NCI-H526 (cell line): Measurements from ENCODE around the gene LIFR.
"Not testable (repeated sequence)": the region's sequence is repeated elsewhere in the genome, so short reads cannot be mapped to it uniquely, and the experiment has no call there.

ENCODE experiments used
- DNase-seq, 2 experiments: peaks; one replicate each; lab custom pipeline; 2025; lab: John Stamatoyannopoulos, UW

Gene LIFR

DNA sequence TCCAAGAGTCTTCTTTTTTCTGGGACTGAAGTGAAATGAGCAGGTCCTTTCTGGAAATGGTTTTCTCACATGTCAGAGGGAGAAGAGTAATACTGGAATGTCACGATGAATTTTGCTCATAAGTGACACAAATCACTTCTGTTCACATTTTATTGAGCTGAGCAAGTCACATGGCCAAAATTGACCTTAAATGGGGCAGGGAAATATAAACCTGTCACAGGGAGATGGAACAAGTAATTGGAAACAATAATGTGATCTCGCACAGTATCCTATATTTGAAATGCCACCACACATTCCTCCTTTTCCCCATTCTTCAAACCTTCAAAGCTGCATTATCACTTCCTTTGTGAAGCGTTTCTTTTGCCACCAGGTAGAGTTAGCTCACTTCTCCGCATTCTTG lies 25.2 kb upstream of the LIFR start:
- no peak for DNase-seq

DNA sequence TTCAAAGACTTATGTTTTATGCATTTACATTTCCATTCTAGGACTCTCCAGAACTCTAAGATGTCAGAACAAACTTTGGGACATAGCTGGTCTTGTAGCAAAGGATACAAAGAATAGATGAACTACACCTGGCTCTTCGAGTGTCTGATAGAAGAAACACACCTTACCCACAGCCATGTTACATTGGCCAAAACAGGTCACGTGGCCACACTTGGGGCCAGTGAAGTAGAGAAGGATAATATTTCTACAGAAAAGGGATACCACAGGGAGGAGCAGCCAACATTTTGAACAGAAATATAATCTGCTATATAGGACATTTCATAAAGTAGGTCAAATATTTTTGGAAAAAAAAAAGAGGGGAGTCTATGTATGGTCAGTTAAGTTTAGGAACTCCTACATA lies 22.7 kb upstream of the LIFR start:
- DNase-seq: no peak

DNA sequence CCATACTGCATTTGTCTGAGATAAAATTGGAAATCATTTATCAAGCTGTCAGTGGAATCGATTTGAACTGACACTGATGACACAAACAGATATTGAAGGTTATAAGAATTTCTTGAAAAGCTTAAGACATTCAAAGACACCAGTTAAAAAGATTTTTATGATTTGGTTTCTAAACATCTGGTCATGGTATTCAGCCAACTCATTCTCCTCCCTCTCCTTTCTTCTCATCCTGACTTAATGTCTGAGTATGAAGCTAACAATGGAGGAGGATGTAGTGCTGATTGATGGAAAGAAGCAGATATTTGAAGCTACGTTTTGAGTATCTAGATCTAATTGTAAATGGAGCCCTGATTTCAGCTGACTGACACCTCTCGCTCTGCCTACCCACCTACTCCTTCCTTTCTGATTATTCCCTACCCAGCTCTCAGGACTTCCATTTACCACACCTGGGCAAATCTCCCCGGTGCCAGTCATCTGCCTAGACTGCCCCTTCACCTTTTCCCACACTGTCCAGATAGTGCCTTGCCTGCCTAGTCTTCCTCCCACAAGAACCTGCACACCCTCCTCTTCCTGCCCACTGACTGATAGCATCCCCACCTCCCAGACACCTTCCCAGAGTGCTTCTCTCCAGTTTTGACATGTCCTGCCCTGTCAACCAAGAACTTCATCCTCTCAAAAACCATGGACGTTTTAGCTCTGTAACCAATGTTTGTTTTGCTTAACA lies 20.7 kb upstream of the LIFR start:
- no peak for DNase-seq

GRCh38 chr5:38576442-38576841 lies 20.0 kb upstream of the LIFR start:
- DNase-seq: no peak

DNA sequence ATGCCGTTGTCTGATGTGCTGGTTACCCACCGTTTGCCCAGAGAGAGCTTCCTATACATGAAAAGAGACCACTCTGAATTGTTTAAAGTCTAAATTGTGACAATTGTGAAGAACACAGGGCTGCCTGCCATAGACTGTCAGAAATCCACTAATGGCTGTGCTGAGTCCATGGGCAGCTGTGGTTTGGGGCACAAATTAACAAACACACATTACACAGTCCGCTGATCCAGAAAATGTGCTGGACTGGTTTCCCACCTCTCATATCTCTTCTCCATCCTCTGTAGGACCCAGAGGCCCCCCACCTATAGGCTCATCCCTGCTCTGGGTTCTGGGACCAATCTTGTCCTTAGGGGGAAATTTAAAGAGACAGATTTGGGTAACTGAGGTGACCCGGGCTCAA lies 19.0 kb upstream of the LIFR start:
- no peak for DNase-seq

GRCh38 chr5:38574009-38574408 lies 17.6 kb upstream of the LIFR start:
- no peak for DNase-seq

GRCh38 chr5:38573521-38573920 lies 17.1 kb upstream of the LIFR start:
- no peak for DNase-seq

DNA sequence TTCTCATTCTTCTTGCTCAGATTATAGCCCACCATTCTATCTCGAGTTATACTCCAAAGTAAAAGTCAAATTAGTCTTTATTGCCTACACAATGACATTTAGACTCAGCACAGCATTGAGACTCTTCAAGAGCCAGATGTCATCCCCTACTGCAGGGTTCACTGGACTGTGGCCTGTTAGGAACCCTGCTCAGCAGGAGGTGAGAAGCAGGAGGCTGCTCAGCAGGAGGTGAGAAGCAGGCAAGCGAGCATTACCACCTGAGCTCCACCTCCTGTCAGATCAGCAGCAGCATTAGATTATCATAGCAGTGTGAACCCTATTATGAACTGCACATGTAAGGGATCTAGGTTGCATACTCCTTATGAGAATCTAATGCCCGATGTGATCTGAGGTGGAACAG lies 12.7 kb upstream of the LIFR start:
- no peak for DNase-seq

GRCh38 chr5:38567306-38567705 lies 10.9 kb upstream of the LIFR start:
- not testable (repeated sequence) for DNase-seq

DNA sequence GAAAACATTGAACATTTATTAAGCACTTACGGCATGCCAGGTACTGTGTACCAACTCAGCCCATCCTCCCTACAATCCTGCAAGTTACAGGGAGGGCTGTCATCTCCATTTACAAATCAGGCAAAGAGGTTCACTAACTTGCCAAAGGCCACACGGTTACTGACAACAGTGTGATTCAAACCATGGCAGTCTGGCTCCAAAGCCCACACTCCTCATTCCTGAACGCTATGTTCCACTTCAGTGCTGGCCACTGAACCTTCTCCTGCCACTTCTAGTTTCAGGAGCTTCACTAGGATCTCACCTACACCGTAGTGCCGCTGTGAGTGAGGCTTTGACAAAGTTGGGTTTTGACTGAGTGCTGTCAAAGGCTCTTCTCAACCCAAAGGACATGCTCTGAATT lies 7.2 kb upstream of the LIFR start:
- no peak for DNase-seq

GRCh38 chr5:38562444-38563210 lies 6.2 kb upstream of the LIFR start:
- DNase-seq: no peak

DNA sequence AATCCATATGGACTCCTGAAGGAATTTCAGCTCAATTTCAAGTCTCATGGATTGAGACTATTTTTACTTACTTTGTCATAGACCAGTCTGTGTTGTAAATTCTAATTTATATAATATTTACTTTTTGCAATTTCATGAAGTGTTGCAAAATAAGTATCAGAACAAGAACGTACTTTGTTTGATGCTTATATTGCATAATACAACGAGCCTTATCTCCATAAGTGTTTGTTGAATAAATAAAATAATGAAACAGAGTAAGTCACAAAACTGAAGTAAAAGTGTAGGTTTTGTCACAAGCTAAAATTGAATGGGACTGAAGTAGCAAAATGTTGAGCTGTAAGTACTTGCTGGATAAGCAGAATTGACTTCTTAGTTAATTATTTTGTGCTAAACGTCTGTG lies 3.0 kb upstream of the LIFR start:
- no peak for DNase-seq

DNA sequence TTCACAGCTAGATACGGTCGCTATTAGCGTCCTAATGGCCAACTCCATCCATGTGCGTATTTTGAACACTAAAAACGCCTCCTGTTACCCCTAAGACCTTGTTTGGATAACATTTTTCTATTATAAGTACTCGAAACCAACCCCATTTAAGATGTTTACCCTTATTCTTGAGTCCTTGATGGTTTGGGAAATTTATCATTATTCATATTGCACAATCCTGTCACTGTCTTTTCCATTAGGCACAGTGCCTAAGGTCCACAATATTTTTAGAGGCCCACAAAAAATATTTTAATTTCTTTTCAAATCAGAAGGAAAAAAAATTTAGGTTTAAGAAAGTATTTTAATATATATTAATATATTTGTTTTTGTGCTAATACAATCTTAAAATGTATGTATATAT lies 1.3 kb upstream of the LIFR start:
- no peak for DNase-seq

GRCh38 chr5:38557308-38557710 lies 863 bp upstream of the LIFR start:
- DNase-seq: no peak

- peak in 1 of 2 experiments; percentile 84 for DNase-seq
These were observed 303 bp downstream of the LIFR start for GRCh38 chr5:38556088-38556598.

GRCh38 chr5:38555354-38556087 lies 925 bp downstream of the LIFR start:
- peak in 1 of 2 experiments; percentile 43 for DNase-seq

GRCh38 chr5:38554861-38555260 lies 1.6 kb downstream of the LIFR start:
- DNase-seq: no peak

- DNase-seq: no peak
These were observed 2.0 kb downstream of the LIFR start for GRCh38 chr5:38554403-38554802.

- no peak for DNase-seq
These were observed 3.4 kb downstream of the LIFR start for GRCh38 chr5:38553001-38553521.

- peak; percentile 24 to 54 for DNase-seq
These were observed 5.1 kb downstream of the LIFR start for GRCh38 chr5:38551030-38552017.

DNA sequence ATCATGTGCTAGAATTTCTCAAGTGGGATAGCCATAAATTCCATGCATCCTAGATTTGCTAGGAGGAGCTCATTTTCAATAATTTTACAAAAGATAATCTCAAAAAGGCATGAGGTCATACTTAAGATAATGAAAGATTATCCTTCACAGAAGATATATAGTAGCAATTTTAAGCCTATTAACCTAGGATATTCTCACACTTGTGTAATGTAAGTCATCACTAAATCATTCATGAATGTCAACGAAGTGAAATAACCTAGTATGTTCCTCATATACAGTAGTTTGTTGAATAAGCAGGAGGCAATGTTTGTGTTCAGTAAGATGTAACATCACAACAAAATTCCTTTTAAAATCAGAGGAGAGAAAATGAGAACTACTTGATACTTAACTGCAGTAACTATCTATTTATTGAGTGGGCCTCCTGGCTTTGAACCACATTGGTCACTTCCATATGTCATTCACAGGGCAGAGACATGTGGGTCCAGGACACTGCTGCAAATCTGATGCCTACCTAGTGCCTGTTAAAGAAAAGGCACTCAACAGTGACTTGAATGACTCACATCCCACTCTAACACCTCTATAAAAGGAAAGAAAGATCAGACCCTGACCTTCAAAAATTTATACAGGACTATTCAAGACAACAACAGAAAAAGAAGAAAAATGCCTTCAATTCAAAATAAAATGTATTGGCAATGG lies 8.2 kb downstream of the LIFR start:
- no peak for DNase-seq
